ENCODE data around the gene SCD5.

Gene SCD5

DNA sequence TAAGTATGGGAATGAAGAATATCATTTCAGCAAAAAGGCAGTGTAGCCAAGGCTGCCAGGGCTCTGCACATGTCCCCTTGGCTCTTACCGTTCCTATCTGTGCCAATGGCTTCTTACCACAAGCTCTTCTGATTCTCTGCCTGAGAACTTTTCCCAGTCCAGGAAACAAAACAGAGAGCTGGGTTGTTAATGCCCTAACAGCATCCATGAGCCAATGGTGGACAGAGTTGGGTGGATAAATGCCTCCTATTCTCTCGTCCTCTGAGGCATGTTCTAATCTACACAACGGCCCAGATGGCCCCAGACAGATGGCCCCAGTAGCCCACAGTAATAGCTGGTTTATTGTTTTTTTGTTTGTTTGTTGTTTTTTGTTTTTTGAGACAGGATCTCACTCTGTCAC is 28.0 kb downstream of the SCD5 start:
- Histone ChIP-seq H3K9me3 (replicated peaks in 1 of 2; ENCODE audit: control insufficient read depth in 2 of 2, insufficient read depth in 1 of 2, low read depth in 1 of 2, low read length in 2 of 2) (peaks cover 0 to 14% of the 10 kb centered on the region in 2 donors), H3K4me3 (ENCODE audit: low read length in 2 of 2) (no peak overlapping the region), H4K91ac (ENCODE audit: low read depth, low read length, poor library complexity) (no peak overlapping the region), H3K4ac (ENCODE audit: low read length) (no peak overlapping the region), H2AK5ac (ENCODE audit: low read depth, low read length) (no peak overlapping the region), H3K27me3 (ENCODE audit: control insufficient read depth in 3 of 3, insufficient read depth in 3 of 3, low read depth in 1 of 3, low read length in 3 of 3) (no peaks in the 10 kb centered on the region), H2BK15ac (ENCODE audit: low read length) (no peak overlapping the region), H2AFZ (ENCODE audit: low read length) (no peak overlapping the region), H3K4me2 (ENCODE audit: insufficient read depth, low read length, poor library complexity, severe bottlenecking) (no peak overlapping the region), H3K79me1 (ENCODE audit: low read depth, low read length) (peaks cover 3% of the 10 kb centered on the region), H2BK5ac (ENCODE audit: low read length) (no peak overlapping the region), H3K23ac (ENCODE audit: low read depth, low read length, poor library complexity) (no peak overlapping the region), H4K8ac (ENCODE audit: low read depth, low read length) (no peak overlapping the region), H3K4me1 (ENCODE audit: control insufficient read depth in 2 of 2, insufficient read depth in 1 of 2, low read depth in 1 of 2, low read length in 2 of 2) (peaks cover 0 to 9% of the 10 kb centered on the region in 2 donors), H3K36me3 (replicated peaks in 1 of 2; ENCODE audit: control insufficient read depth in 2 of 2, insufficient read depth in 2 of 2, low read length in 2 of 2) (peaks cover 0 to 4% of the 10 kb centered on the region in 2 donors), H2BK120ac (ENCODE audit: low read depth, low read length) (no peak overlapping the region), H3K18ac (ENCODE audit: low read length) (no peak overlapping the region), H3K14ac (ENCODE audit: low read length) (no peak overlapping the region), H3K9ac (ENCODE audit: low read depth, low read length, poor library complexity) (no peak overlapping the region), H3K27ac (replicated peaks; ENCODE audit: low read length) (no peak overlapping the region), H2BK12ac (ENCODE audit: low read length) (no peak overlapping the region)
- WGBS, 2 donors (ENCODE audit: extremely low coverage in 2 of 2, insufficient read length in 2 of 2, insufficient replicate concordance in 1 of 2) = no CpG with 5 or more reads among the region's 3 CpGs
- DNase-seq (ENCODE audit: low spot score) = no peak

- Histone ChIP-seq H2BK5ac (ENCODE audit: low read length) (no peak overlapping the region), H3K27me3 (ENCODE audit: control insufficient read depth in 3 of 3, insufficient read depth in 3 of 3, low read depth in 1 of 3, low read length in 3 of 3) (no peaks in the 10 kb centered on the region), H3K18ac (ENCODE audit: low read length) (no peak overlapping the region), H3K14ac (ENCODE audit: low read length) (no peak overlapping the region), H2BK12ac (ENCODE audit: low read length) (no peak overlapping the region), H2BK15ac (ENCODE audit: low read length) (no peak overlapping the region), H3K4me3 (ENCODE audit: low read length in 2 of 2) (no peak overlapping the region), H4K8ac (ENCODE audit: low read depth, low read length) (no peak overlapping the region), H2AFZ (ENCODE audit: low read length) (no peak overlapping the region), H3K4me2 (ENCODE audit: insufficient read depth, low read length, poor library complexity, severe bottlenecking) (no peak overlapping the region), H3K36me3 (replicated peaks in 1 of 2; ENCODE audit: control insufficient read depth in 2 of 2, insufficient read depth in 2 of 2, low read length in 2 of 2) (no peaks in the 10 kb centered on the region), H2BK120ac (ENCODE audit: low read depth, low read length) (no peak overlapping the region), H3K9ac (ENCODE audit: low read depth, low read length, poor library complexity) (no peak overlapping the region), H3K4me1 (ENCODE audit: control insufficient read depth in 2 of 2, insufficient read depth in 1 of 2, low read depth in 1 of 2, low read length in 2 of 2) (peaks cover 0 to 7% of the 10 kb centered on the region in 2 donors), H3K4ac (ENCODE audit: low read length) (no peak overlapping the region), H3K27ac (replicated peaks; ENCODE audit: low read length) (no peak overlapping the region), H3K9me3 (replicated peaks in 1 of 2; ENCODE audit: control insufficient read depth in 2 of 2, insufficient read depth in 1 of 2, low read depth in 1 of 2, low read length in 2 of 2) (peaks cover 3 to 27% of the 10 kb centered on the region in 2 donors), H3K23ac (ENCODE audit: low read depth, low read length, poor library complexity) (no peak overlapping the region), H2AK5ac (ENCODE audit: low read depth, low read length) (no peak overlapping the region), H4K91ac (ENCODE audit: low read depth, low read length, poor library complexity) (no peak overlapping the region), H3K79me1 (ENCODE audit: low read depth, low read length) (peaks cover 3% of the 10 kb centered on the region)
- no peak for DNase-seq (ENCODE audit: low spot score)
Observed at GRCh38 chr4:82765134-82765533, 33.5 kb downstream of the SCD5 start.

DNA sequence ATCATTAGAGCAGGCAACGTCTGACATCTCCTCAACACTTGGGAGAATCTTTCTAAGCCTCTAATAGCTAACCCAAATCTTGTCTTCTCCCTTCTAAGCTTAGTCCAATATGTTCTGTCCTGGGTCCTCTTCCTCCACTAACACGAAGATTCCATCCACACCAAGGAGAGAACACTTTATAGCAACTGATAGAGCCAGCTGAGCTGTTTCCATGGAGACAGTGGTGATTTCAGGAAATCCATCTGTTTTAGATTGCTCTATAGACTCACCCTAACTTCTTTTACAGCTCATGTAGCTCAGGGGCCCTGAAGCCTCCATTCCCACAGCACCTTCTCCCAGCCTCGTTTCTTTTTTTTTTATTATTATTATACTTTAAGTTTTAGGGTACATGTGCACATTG is 37.4 kb downstream of the SCD5 start:
- Histone ChIP-seq H2AFZ (ENCODE audit: low read length) (no peak overlapping the region), H2BK12ac (ENCODE audit: low read length) (no peak overlapping the region), H2BK15ac (ENCODE audit: low read length) (no peak overlapping the region), H2AK5ac (ENCODE audit: low read depth, low read length) (no peak overlapping the region), H3K27ac (replicated peaks; ENCODE audit: low read length) (no peak overlapping the region), H3K9ac (ENCODE audit: low read depth, low read length, poor library complexity) (no peak overlapping the region), H3K9me3 (replicated peaks in 1 of 2; ENCODE audit: control insufficient read depth in 2 of 2, insufficient read depth in 1 of 2, low read depth in 1 of 2, low read length in 2 of 2) (peaks cover 3 to 26% of the 10 kb centered on the region in 2 donors), H3K4me1 (ENCODE audit: control insufficient read depth in 2 of 2, insufficient read depth in 1 of 2, low read depth in 1 of 2, low read length in 2 of 2) (peaks cover 0 to 15% of the 10 kb centered on the region in 2 donors), H3K27me3 (ENCODE audit: control insufficient read depth in 3 of 3, insufficient read depth in 3 of 3, low read depth in 1 of 3, low read length in 3 of 3) (no peaks in the 10 kb centered on the region), H2BK5ac (ENCODE audit: low read length) (no peak overlapping the region), H3K4ac (ENCODE audit: low read length) (no peak overlapping the region), H3K4me2 (ENCODE audit: insufficient read depth, low read length, poor library complexity, severe bottlenecking) (no peak overlapping the region), H4K8ac (ENCODE audit: low read depth, low read length) (no peak overlapping the region), H3K4me3 (ENCODE audit: low read length in 2 of 2) (no peak overlapping the region), H4K91ac (ENCODE audit: low read depth, low read length, poor library complexity) (no peak overlapping the region), H2BK120ac (ENCODE audit: low read depth, low read length) (no peak overlapping the region), H3K79me1 (ENCODE audit: low read depth, low read length) (no peaks in the 10 kb centered on the region), H3K36me3 (replicated peaks in 1 of 2; ENCODE audit: control insufficient read depth in 2 of 2, insufficient read depth in 2 of 2, low read length in 2 of 2) (no peaks in the 10 kb centered on the region), H3K18ac (ENCODE audit: low read length) (no peak overlapping the region), H3K14ac (ENCODE audit: low read length) (no peak overlapping the region), H3K23ac (ENCODE audit: low read depth, low read length, poor library complexity) (no peak overlapping the region)
- WGBS, 2 donors (ENCODE audit: extremely low coverage in 2 of 2, insufficient read length in 2 of 2, insufficient replicate concordance in 1 of 2) = no CpG with 5 or more reads among the region's 3 CpGs
- no peak for DNase-seq (ENCODE audit: low spot score)

- WGBS, 2 donors (ENCODE audit: extremely low coverage in 2 of 2, insufficient read length in 2 of 2, insufficient replicate concordance in 1 of 2) = no CpG with 5 or more reads among the region's 31 CpGs
- no peak overlapping the region for H2BK12ac ChIP-seq (ENCODE audit: low read length)
- DNase-seq (ENCODE audit: low spot score) = no peak
Observed at GRCh38 chr4:82758701-82759685, 39.6 kb downstream of the SCD5 start.

More at GRCh38 chr4:82758701-82759685, 39.6 kb downstream of the SCD5 start:
- no peak overlapping the region for H2BK120ac ChIP-seq (ENCODE audit: low read depth, low read length)
- H3K27me3 ChIP-seq (ENCODE audit: control insufficient read depth in 3 of 3, insufficient read depth in 3 of 3, low read depth in 1 of 3, low read length in 3 of 3) = no peaks in the 10 kb centered on the region
- no peaks in the 10 kb centered on the region for H3K36me3 ChIP-seq (replicated peaks in 1 of 2; ENCODE audit: control insufficient read depth in 2 of 2, insufficient read depth in 2 of 2, low read length in 2 of 2)
- peak overlapping the region in 1 of 2 donors; percentile 9 for H3K4me3 ChIP-seq (ENCODE audit: low read length in 2 of 2)
- no peak overlapping the region for H3K9ac ChIP-seq (ENCODE audit: low read depth, low read length, poor library complexity)
- no peak overlapping the region for H3K4ac ChIP-seq (ENCODE audit: low read length)
- H3K27ac ChIP-seq (replicated peaks; ENCODE audit: low read length) = no peak overlapping the region
- no peak overlapping the region for H3K14ac ChIP-seq (ENCODE audit: low read length)
- H2AK5ac ChIP-seq (ENCODE audit: low read depth, low read length) = peak overlapping the region; percentile 26
- H3K9me3 ChIP-seq (replicated peaks in 1 of 2; ENCODE audit: control insufficient read depth in 2 of 2, insufficient read depth in 1 of 2, low read depth in 1 of 2, low read length in 2 of 2) = peaks cover 3 to 9% of the 10 kb centered on the region in 2 donors
- no peak overlapping the region for H2BK5ac ChIP-seq (ENCODE audit: low read length)
- H4K8ac ChIP-seq (ENCODE audit: low read depth, low read length) = no peak overlapping the region
- no peak overlapping the region for H3K23ac ChIP-seq (ENCODE audit: low read depth, low read length, poor library complexity)
- H3K4me1 ChIP-seq (ENCODE audit: control insufficient read depth in 2 of 2, insufficient read depth in 1 of 2, low read depth in 1 of 2, low read length in 2 of 2) = peaks cover 8 to 18% of the 10 kb centered on the region in 2 donors
- H4K91ac ChIP-seq (ENCODE audit: low read depth, low read length, poor library complexity) = no peak overlapping the region
- peak overlapping the region; percentile 85 for H3K18ac ChIP-seq (ENCODE audit: low read length)
- H3K4me2 ChIP-seq (ENCODE audit: insufficient read depth, low read length, poor library complexity, severe bottlenecking) = no peak overlapping the region
- no peaks in the 10 kb centered on the region for H3K79me1 ChIP-seq (ENCODE audit: low read depth, low read length)
- H2BK15ac ChIP-seq (ENCODE audit: low read length) = no peak overlapping the region
- no peak overlapping the region for H2AFZ ChIP-seq (ENCODE audit: low read length)

Data from neuronal stem cell (in vitro differentiated cells).